Body of pancreas (tissue), 4 donors: Measurements from ENCODE around the gene PEX1. TPM values are rescaled to one million over a fixed set of nuclear protein-coding genes. Genes with fewer than 3 reads are reported as not detected.

Source experiments
- ATAC-seq: fragments of 150-250 bp; one replicate; pipeline ENCODE4 v1.9.1; 2016
- DNase-seq, 4 donors: peaks; one replicate each; pipeline ENCODE4 v3.0.0-alpha.2; 2019
- H3K27ac ChIP-seq, 4 donors: fragments of 200-600 bp; sonication (generic); 1 replicate in 3 of 4; 2 replicates in 1 of 4; pipeline versions ENCODE4 v1.5.1 to v1.6.1; 2016 to 2019; ENCODE audit warnings: mild to moderate bottlenecking in 1 of 4, mixed read lengths in 1 of 4, moderate library complexity in 1 of 4
- H3K27me3 ChIP-seq, 2 donors: fragments of 200-600 bp; sonication (generic); one replicate each; pipeline ENCODE4 v1.6.0; 2016; ENCODE audit warnings: mild to moderate bottlenecking in 1 of 2
- H3K36me3 ChIP-seq, 2 donors: fragments of 200-600 bp; sonication (generic); replicated peaks in 1 of 2; 2 replicates each; pipeline ENCODE4 v1.5.1; 2016; ENCODE audit warnings: low read depth in 2 of 2; ENCODE audit not compliant: insufficient read depth in 1 of 2
- H3K4me1 ChIP-seq: fragments of 200-600 bp; sonication (generic); one replicate; pipeline ENCODE4 v1.6.0; 2016
- H3K4me3 ChIP-seq, 2 donors: fragments of 200-600 bp; sonication (generic); 1 replicate in 1 of 2; 2 replicates in 1 of 2; pipeline ENCODE4 v1.5.1; 2016 to 2019
- H3K9me3 ChIP-seq, 3 donors: fragments of 200-600 bp; sonication (generic); 1 replicate in 2 of 3; 2 replicates in 1 of 3; pipeline ENCODE4 v1.5.1; 2016
- POLR2A ChIP-seq, 3 donors: fragments of 450-650 bp; IDR thresholded peaks; one replicate each; pipeline ENCODE4 v1.6.1; 2016; ENCODE audit warnings: antibody characterized with exemption in 3 of 3, mild to moderate bottlenecking in 2 of 3
- WGBS, 2 donors: methylation state at CpG; one replicate each; pipeline ENCODE4 v1.1.5; 2017; 5-methylcytosine and 5-hydroxymethylcytosine counted together
- intact Hi-C: fragments of 100-400 bp; cut with DNase I; formaldehyde crosslinking; loops from one replicate; pipeline ENCODE4 v1.15.1; 2023
- total RNA-seq, 2 donors: library from RNA; depleted of rRNA; stranded (reverse); fragments of >200 nt; gene quantifications; one replicate each; pipeline ENCODE4 v1.1.0, GENCODE V29; 2016
- TF ChIP-seq, protein P1 (sequence below), 7 experiments: fragments of 450-650 bp in 4 of 7; fragments of 200-600 bp in 3 of 7; sonication (generic) in 3 of 7; IDR thresholded peaks; one replicate each; pipeline ENCODE4 v1.5.1; 2016 to 2019; ENCODE audit warnings: antibody characterized with exemption in 7 of 7

PEX1 gene
- total RNA-seq, 2 donors from 2014 or later = 13.8 to 18.9 TPM

DNA sequence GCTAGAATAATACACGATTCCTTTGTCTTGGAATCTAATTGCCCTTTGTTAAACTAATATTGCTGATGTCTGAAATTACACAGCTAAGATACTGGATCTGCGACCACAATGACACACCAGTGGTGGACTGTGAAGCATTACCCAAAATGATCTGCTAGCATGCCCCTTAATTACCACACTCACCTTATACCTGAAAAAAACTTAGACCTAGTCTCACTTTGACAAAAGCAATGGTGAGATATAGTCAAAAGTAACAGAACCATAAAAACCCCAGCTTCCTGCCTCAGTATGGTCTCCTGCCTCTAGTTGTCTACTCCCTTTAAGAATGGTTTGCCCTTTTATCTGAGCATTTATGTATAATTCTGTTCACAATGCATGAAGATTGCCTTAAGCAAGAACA, 29.8 kb downstream of the PEX1 start:
- intact Hi-C loops = no loop called here
- TF ChIP-seq POLR2A (IDR thresholded peaks at IDR 0.05) = no peak
- TF ChIP-seq, protein P1, sequence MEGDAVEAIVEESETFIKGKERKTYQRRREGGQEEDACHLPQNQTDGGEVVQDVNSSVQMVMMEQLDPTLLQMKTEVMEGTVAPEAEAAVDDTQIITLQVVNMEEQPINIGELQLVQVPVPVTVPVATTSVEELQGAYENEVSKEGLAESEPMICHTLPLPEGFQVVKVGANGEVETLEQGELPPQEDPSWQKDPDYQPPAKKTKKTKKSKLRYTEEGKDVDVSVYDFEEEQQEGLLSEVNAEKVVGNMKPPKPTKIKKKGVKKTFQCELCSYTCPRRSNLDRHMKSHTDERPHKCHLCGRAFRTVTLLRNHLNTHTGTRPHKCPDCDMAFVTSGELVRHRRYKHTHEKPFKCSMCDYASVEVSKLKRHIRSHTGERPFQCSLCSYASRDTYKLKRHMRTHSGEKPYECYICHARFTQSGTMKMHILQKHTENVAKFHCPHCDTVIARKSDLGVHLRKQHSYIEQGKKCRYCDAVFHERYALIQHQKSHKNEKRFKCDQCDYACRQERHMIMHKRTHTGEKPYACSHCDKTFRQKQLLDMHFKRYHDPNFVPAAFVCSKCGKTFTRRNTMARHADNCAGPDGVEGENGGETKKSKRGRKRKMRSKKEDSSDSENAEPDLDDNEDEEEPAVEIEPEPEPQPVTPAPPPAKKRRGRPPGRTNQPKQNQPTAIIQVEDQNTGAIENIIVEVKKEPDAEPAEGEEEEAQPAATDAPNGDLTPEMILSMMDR (IDR thresholded peaks at IDR 0.05) = no peak
- H3K4me1 ChIP-seq = no peaks in the 10 kb centered on the region
- no peak overlapping the region for H3K27ac ChIP-seq
- H3K27me3 ChIP-seq = no peaks in the 10 kb centered on the region
- ATAC-seq (no peak), DNase-seq (no peak)
- peaks cover 6 to 15% of the 10 kb centered on the region in 2 donors for H3K36me3 ChIP-seq
- H3K4me3 ChIP-seq = no peak overlapping the region
- 90 to 91% methylated on average over 2 of the region's 2 CpGs for WGBS, 2 donors
- H3K9me3 ChIP-seq = no peaks in the 10 kb centered on the region

DNA sequence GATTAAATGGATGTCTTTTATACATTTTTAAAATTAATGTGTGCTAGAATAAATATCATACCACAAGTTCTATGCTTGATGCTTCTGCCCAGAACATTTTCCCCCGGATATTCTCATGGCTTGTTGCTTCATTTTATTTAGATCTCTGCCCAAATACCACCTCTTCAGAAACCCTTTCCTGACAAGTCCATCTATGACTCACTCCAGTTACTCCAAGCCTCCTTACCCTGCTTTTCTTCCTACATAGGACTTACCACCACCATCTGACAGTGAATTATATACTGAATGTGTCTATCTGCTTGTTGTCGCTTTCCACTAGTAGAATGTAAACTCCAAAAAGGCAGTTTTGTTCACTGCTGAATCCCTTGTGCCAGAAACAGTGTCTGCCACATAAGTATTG, 31.4 kb downstream of the PEX1 start:
- TF ChIP-seq POLR2A (IDR thresholded peaks at IDR 0.05) = no peak
- TF ChIP-seq, protein P1 (IDR thresholded peaks at IDR 0.05) = no peak
- H3K36me3 ChIP-seq = peaks cover 6 to 16% of the 10 kb centered on the region in 2 donors
- 80 to 81% methylated on average over 2 of the region's 2 CpGs for WGBS, 2 donors

DNA sequence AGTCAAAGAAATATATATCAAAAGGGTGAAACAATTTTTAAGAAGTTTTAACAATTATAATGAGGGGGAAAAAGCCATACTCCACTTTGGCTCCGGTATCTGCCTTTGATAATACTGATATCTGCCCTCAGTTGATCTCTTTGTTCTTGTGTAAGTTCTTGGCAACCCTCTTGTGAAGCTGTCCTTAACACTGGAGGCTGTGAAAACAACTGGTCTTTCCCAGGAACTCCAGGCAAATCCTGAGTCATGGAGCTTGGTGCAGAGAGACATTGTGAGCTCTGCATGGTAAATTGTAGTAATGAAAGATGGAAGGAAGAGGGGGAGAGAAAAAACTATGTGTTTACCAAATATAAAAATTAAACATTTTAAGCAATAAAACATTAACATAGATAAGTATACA, 38.7 kb downstream of the PEX1 start:
- H3K9me3 ChIP-seq = no peaks in the 10 kb centered on the region
- DNase-seq = peak; percentile 60 to 75 (median 63)
- peak overlapping the region in 3 of 4 donors; percentile 9 to 62 (median 15) for H3K27ac ChIP-seq
- ATAC-seq = peak; percentile 99
- no peaks in the 10 kb centered on the region for H3K27me3 ChIP-seq
- TF ChIP-seq POLR2A (IDR thresholded peaks at IDR 0.05) = no peak
- TF ChIP-seq, protein P1 (IDR thresholded peaks at IDR 0.05) = no peak
- 25 to 48% methylated on average over 1 of the region's 1 CpG for WGBS, 2 donors
- peaks cover 0 to 16% of the 10 kb centered on the region in 2 donors for H3K36me3 ChIP-seq
- intact Hi-C loops = no loop called here
- H3K4me3 ChIP-seq = no peak overlapping the region
- peaks cover 17% of the 10 kb centered on the region for H3K4me1 ChIP-seq

More for the DNA sequence above, 31.4 kb downstream of the PEX1 start:
- H3K4me3 ChIP-seq = no peak overlapping the region
- DNase-seq (no peak), ATAC-seq (no peak)
- intact Hi-C loops = no loop called here
- H3K9me3 ChIP-seq = no peaks in the 10 kb centered on the region
- H3K4me1 ChIP-seq = no peaks in the 10 kb centered on the region
- H3K27me3 ChIP-seq = no peaks in the 10 kb centered on the region
- no peak overlapping the region for H3K27ac ChIP-seq

DNA sequence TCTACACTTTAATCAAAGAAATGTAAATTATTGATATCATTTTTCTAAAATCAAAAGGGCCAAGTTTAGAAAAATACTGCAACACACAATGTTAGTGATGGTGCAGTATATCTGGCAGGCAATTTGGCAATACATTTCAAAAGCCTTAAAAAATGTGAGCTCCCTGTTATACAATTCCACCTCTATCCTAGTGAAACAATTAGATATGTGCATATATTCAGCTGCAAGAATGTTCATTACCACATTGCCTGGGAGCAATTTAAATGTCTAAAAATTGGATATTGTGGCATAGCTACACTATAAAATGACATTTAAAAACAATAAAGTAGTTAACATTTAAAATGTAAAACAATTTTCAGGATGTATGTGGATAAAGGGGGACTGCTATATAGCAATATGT, 40.5 kb downstream of the PEX1 start:
- Histone ChIP-seq H3K4me1 (peaks cover 17% of the 10 kb centered on the region), H3K27me3 (no peaks in the 10 kb centered on the region), H3K27ac (no peak overlapping the region), H3K36me3 (peaks cover 0 to 12% of the 10 kb centered on the region in 2 donors), H3K4me3 (no peak overlapping the region), H3K9me3 (no peaks in the 10 kb centered on the region)
- intact Hi-C loops = no loop called here
- ATAC-seq (no peak), DNase-seq (no peak)
- TF ChIP-seq, protein P1 (IDR thresholded peaks at IDR 0.05) = no peak
- no peak for TF ChIP-seq POLR2A (IDR thresholded peaks at IDR 0.05)

DNA sequence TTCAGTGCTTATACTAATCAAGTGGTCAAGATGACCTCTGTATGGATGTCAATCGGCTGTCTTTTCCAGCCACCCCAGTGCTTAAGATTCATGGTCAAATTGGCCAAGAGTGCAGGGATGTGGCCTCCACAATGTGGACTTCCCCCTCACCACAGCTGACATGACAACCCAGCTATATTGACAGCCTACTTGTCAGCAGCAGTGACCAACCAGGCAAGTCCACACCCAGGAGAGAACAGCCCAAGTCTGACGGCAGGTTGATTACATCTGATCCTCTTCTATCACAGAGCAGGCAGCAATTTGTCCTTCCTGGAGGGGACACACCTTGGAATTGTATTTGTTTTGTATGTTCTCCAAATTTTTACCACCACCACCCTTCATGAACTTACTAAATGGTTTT, 42.3 kb downstream of the PEX1 start:
- Histone ChIP-seq H3K9me3 (no peaks in the 10 kb centered on the region), H3K36me3 (peaks cover 0 to 11% of the 10 kb centered on the region in 2 donors), H3K27ac (no peak overlapping the region), H3K4me1 (peaks cover 17% of the 10 kb centered on the region), H3K4me3 (no peak overlapping the region), H3K27me3 (no peaks in the 10 kb centered on the region)
- ATAC-seq (no peak), DNase-seq (no peak)
- intact Hi-C loops = no loop called here
- no peak for TF ChIP-seq POLR2A (IDR thresholded peaks at IDR 0.05)
- TF ChIP-seq, protein P1 (IDR thresholded peaks at IDR 0.05) = no peak
- 75 to 76% methylated on average over 2 of the region's 2 CpGs for WGBS, 2 donors
